Tibial nerve (tissue), 4 donors: ENCODE measurements around the gene SNX32. TPM values are rescaled to one million over a fixed set of nuclear protein-coding genes. Genes with fewer than 3 reads are reported as not detected.

Experiments used
- DNase-seq, 2 donors: peaks; one replicate each; pipeline ENCODE4 v3.0.0-alpha.2; 2019; ENCODE audit warnings: low spot score in 2 of 2
- H3K27ac ChIP-seq, 4 donors: fragments of 200-600 bp; sonication (generic) in 3 of 4; one replicate each; pipeline ENCODE4 v1.5.1; 2017 to 2019; ENCODE audit warnings: mild to moderate bottlenecking in 1 of 4
- H3K27me3 ChIP-seq, 2 donors: fragments of 200-600 bp; sonication (generic) in 1 of 2; one replicate each; pipeline versions ENCODE4 v1.5.1 to v1.6.0; 2017 to 2019
- H3K36me3 ChIP-seq, 3 donors: fragments of 200-600 bp; sonication (generic); one replicate each; pipeline ENCODE4 v1.5.1; 2018 to 2019
- H3K4me1 ChIP-seq, 4 donors: fragments of 200-600 bp; sonication (generic) in 3 of 4; one replicate each; pipeline ENCODE4 v1.5.1; 2017 to 2019
- H3K4me3 ChIP-seq, 4 donors: fragments of 200-600 bp; sonication (generic) in 3 of 4; one replicate each; pipeline ENCODE4 v1.5.1; 2017 to 2019; ENCODE audit warnings: mild to moderate bottlenecking in 1 of 4, moderate library complexity in 1 of 4
- H3K9me3 ChIP-seq, 4 donors: fragments of 200-600 bp; sonication (generic) in 3 of 4; one replicate each; pipeline ENCODE4 v1.5.1; 2017 to 2019
- EP300 ChIP-seq, 2 donors: sonication (generic); formaldehyde crosslinking; IDR thresholded peaks; one replicate each; pipeline ENCODE4 v1.6.1; 2017; ENCODE audit warnings: antibody characterized with exemption in 2 of 2, mild to moderate bottlenecking in 1 of 2
- POLR2A ChIP-seq, 2 donors: fragments of 450-650 bp; IDR thresholded peaks; one replicate each; pipeline ENCODE4 v1.6.1; 2017; ENCODE audit warnings: antibody characterized with exemption in 2 of 2, mild to moderate bottlenecking in 2 of 2, moderate library complexity in 2 of 2
- WGBS, 2 donors: methylation state at CpG; one replicate each; pipeline ENCODE4 v1.1.5; 2018; 5-methylcytosine and 5-hydroxymethylcytosine counted together
- total RNA-seq, 4 donors: library from RNA; depleted of rRNA; stranded (reverse); fragments of >200 nt; gene quantifications; one replicate each; pipeline ENCODE4 v1.1.0, GENCODE V29; 2016
- TF ChIP-seq, protein P1 (sequence below), 5 experiments: fragments of 200-600 bp in 3 of 5; fragments of 450-650 bp in 2 of 5; sonication (generic) in 3 of 5; IDR thresholded peaks; one replicate each; pipeline ENCODE4 v1.5.1; 2016 to 2019; ENCODE audit warnings: antibody characterized with exemption in 5 of 5, mild to moderate bottlenecking in 3 of 5, moderate library complexity in 2 of 5

SNX32 gene
- total RNA-seq, 4 donors from 2014 or later: 0.78 to 2.5 (median 1.5) TPM; not detected in 1

DNA sequence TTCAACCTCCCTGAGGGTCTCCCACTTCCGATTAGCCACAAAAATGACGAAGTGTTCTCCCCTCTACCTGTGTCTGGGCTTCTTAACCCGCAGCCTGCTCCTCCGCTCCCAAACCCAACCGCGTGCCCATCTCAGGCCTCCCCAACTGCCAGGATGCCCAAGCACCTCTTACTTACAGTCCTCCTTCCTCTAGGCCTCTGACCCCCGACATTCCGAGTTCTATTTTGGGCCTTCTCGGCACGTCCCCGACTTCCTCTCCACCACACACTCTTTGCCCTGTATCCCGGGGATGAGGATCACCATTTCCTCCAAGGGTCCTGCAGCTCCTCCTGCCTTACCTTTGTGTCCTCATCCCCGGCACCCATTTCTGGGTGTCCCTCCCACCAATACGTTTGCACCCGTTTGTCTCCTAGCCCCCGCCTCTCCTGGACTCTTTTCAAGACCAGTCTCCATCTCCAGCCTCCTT lies 26.1 kb downstream of the SNX32 start:
- no peaks in the 10 kb centered on the region for H3K27me3 ChIP-seq
- peak overlapping the region; percentile 96 to 99 (median 98) for H3K27ac ChIP-seq
- WGBS, 2 donors: 1 to 2% methylated on average over 16 of the region's 16 CpGs
- TF ChIP-seq EP300 (IDR thresholded peaks at IDR 0.05): no peak
- TF ChIP-seq, protein P1, sequence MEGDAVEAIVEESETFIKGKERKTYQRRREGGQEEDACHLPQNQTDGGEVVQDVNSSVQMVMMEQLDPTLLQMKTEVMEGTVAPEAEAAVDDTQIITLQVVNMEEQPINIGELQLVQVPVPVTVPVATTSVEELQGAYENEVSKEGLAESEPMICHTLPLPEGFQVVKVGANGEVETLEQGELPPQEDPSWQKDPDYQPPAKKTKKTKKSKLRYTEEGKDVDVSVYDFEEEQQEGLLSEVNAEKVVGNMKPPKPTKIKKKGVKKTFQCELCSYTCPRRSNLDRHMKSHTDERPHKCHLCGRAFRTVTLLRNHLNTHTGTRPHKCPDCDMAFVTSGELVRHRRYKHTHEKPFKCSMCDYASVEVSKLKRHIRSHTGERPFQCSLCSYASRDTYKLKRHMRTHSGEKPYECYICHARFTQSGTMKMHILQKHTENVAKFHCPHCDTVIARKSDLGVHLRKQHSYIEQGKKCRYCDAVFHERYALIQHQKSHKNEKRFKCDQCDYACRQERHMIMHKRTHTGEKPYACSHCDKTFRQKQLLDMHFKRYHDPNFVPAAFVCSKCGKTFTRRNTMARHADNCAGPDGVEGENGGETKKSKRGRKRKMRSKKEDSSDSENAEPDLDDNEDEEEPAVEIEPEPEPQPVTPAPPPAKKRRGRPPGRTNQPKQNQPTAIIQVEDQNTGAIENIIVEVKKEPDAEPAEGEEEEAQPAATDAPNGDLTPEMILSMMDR (IDR thresholded peaks at IDR 0.05): no peak
- no peak for TF ChIP-seq POLR2A (IDR thresholded peaks at IDR 0.05)
- H3K4me3 ChIP-seq: peak overlapping the region; percentile 69 to 91 (median 88)
- no peaks in the 10 kb centered on the region for H3K9me3 ChIP-seq
- H3K4me1 ChIP-seq: peaks cover 0 to 59% (median 24%) of the 10 kb centered on the region in 4 donors
- DNase-seq: no peak
- H3K36me3 ChIP-seq: peaks cover 0 to 48% (median 28%) of the 10 kb centered on the region in 3 donors

DNA sequence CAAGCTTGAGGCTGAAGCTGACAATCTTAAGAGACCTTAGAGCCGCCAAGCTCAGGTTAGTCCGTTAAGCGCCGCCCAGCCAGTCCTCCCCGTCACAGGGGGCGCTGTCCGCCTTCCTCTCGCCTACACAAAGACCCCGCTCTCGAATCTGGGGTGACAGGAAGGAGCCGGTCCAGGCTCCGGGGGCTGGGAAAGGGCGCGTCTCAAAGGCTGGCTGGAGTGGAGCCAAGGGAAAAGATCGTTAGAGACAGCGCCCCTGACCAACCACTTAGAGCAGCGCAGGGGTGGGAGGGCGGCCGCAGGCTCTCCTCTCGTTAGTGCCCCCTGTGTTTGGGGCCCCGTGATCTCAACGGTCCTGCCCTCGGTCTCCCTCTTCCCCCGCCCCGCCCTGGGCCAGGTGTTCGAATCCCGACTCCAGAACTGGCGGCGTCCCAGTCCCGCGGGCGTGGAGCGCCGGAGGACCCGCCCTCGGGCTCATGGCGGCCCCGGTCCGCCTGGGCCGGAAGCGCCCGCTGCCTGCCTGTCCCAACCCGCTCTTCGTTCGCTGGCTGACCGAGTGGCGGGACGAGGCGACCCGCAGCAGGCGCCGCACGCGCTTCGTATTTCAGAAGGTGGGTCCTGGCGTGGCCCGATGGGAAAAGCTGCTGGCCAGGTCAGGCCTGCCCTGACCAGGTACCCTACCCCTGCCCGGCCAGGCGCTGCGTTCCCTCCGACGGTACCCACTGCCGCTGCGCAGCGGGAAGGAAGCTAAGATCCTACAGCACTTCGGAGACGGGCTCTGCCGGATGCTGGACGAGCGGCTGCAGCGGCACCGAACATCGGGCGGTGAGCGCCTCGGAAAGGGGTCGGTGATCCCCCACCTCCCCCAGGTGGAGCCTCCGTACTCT lies 26.8 kb downstream of the SNX32 start, which contains the start of gene MUS81:
TSS of gene MUS81 (plus strand) at position 156 of the 887 bp plus-strand sequence. CDS start at position 477, 321 bp downstream.
- peak; percentile 97 to 99 for DNase-seq
- WGBS, 2 donors: 0 to 1% methylated on average over 52 to 53 of the region's 78 CpGs
- H3K4me1 ChIP-seq: peaks cover 0 to 52% (median 24%) of the 10 kb centered on the region in 4 donors

GRCh38 chr11:65861165-65861505 lies 27.4 kb downstream of the SNX32 start:
- Histone ChIP-seq H3K4me1 (peaks cover 0 to 46% (median 18%) of the 10 kb centered on the region in 4 donors), H3K27me3 (no peaks in the 10 kb centered on the region), H3K9me3 (no peaks in the 10 kb centered on the region), H3K27ac (peak overlapping the region; percentile 96 to 99 (median 98)), H3K36me3 (peaks cover 0 to 48% (median 30%) of the 10 kb centered on the region in 3 donors), H3K4me3 (peak overlapping the region; percentile 69 to 91 (median 88))
- 8 to 11% methylated on average over 14 of the region's 14 CpGs for WGBS, 2 donors
- TF ChIP-seq EP300 (IDR thresholded peaks at IDR 0.05) (no peak), POLR2A (IDR thresholded peaks at IDR 0.05) (no peak)
- TF ChIP-seq, protein P1 (IDR thresholded peaks at IDR 0.05): no peak
- DNase-seq: no peak

More for the DNA sequence above, 26.8 kb downstream of the SNX32 start, which contains the start of gene MUS81:
- TF ChIP-seq EP300 (IDR thresholded peaks at IDR 0.05) (peak; percentile 83 to 91), POLR2A (IDR thresholded peaks at IDR 0.05) (peak; percentile 45 to 70)
- TF ChIP-seq, protein P1 (IDR thresholded peaks at IDR 0.05): peak; percentile 77 to 95 (median 89)
- Histone ChIP-seq H3K27ac (peak within 1 kb of the TSS; percentile 96 to 99 (median 98)), H3K4me3 (peak within 1 kb of the TSS; percentile 69 to 91 (median 88)), H3K36me3 (peaks cover 0 to 48% (median 26%) of the 10 kb centered on the region in 3 donors), H3K9me3 (no peaks in the 10 kb centered on the region), H3K27me3 (no peaks in the 10 kb centered on the region)

DNA sequence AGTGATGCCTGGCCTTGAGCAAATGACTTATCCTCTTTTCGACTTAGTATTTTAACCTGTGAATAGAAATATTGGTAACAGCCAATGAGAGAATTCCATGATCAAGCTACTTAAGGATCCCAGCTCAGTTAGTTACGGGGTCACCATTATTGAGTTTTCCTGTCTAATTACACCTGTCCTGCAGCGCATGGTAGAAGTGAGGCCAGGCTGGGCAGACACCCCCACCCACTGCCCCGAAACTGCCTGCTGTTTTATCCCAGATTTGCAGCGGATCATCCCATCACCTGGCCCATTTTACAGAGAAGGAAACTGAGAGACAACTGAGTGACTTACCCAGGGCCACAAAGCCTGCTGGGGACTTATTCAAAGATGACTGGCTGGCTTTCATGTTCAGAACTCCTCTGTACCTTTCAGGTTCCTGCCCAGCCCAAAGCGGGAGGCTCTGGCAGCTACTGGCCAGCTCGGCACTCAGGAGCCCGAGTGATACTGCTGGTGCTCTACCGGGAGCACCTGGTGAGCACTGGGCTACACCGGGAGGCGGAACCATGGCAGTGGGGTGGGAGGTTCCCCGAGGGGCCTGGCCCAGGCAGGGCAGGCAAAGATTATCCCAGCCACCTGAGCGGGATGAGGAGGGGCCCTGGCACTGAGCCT lies 27.9 kb downstream of the SNX32 start:
- no peak for TF ChIP-seq EP300 (IDR thresholded peaks at IDR 0.05)
- TF ChIP-seq POLR2A (IDR thresholded peaks at IDR 0.05): no peak
- TF ChIP-seq, protein P1 (IDR thresholded peaks at IDR 0.05): no peak
- no peak for DNase-seq
- Histone ChIP-seq H3K36me3 (peaks cover 0 to 51% (median 30%) of the 10 kb centered on the region in 3 donors), H3K27ac (peak overlapping the region in 3 of 4 donors; percentile 96 to 99 (median 99)), H3K4me1 (peaks cover 0 to 40% (median 13%) of the 10 kb centered on the region in 4 donors), H3K4me3 (peak overlapping the region; percentile 69 to 91 (median 88)), H3K9me3 (no peaks in the 10 kb centered on the region), H3K27me3 (no peaks in the 10 kb centered on the region)
- 85 to 88% methylated on average over 13 of the region's 13 CpGs for WGBS, 2 donors
